Activated naive CD8-positive, alpha-beta T cell treated with anti-CD3 and anti-CD28 coated beads, Interleukin-2, amount 10 ng/mL, durations not matched to agents 7 days and 5 days (primary cell): ENCODE measurements around the gene MRPL55. TPM values are rescaled to one million over a fixed set of nuclear protein-coding genes. Genes with fewer than 3 reads are reported as not detected.

Source experiments
- ATAC-seq: fragments of 150-1000 bp; cut with Tn5 transposase; one replicate; pipeline ENCODE4 v1.10.0; 2021; ENCODE audit warnings: low read depth, moderate library complexity
- POLR2A ChIA-PET: fragments of 350-600 bp; sonication (Branson Sonifier 250); formaldehyde crosslinking; loops from one replicate; lab custom pipeline; 2021; ENCODE audit warnings: antibody characterized with exemption; lab: Charles Lee
- DNase-seq: peaks from one replicate; pipeline ENCODE4 v3.0.0; 2021
- H3K27ac Mint-ChIP-seq: one replicate; pipeline ENCODE4 v1.8.0; 2022; ENCODE audit warnings: mild to moderate bottlenecking, mixed read lengths
- H3K27me3 Mint-ChIP-seq: one replicate; pipeline ENCODE4 v1.8.0; 2022; ENCODE audit warnings: mild to moderate bottlenecking, moderate library complexity, mixed read lengths
- H3K36me3 Mint-ChIP-seq: one replicate; pipeline ENCODE4 v1.8.0; 2021; ENCODE audit warnings: mild to moderate bottlenecking, mixed read lengths
- H3K4me1 Mint-ChIP-seq: one replicate; pipeline ENCODE4 v1.8.0; 2021; ENCODE audit warnings: mixed read lengths
- H3K4me3 Mint-ChIP-seq: one replicate; pipeline ENCODE4 v1.8.0; 2022; ENCODE audit warnings: mild to moderate bottlenecking, moderate library complexity, mixed read lengths
- H3K9me3 Mint-ChIP-seq: one replicate; pipeline ENCODE4 v1.8.0; 2021; ENCODE audit warnings: mixed read lengths
- total RNA-seq, 2 experiments: library from RNA; stranded (reverse); gene quantifications; one replicate each; pipeline ENCODE4 v1.2.3, GENCODE V29; 2021

Gene MRPL55
- total RNA-seq, 2 experiments from 2014 or later = 53.6 to 53.7 TPM

- Mint-ChIP-seq H3K9me3 (no peaks in the 10 kb centered on the region), H3K36me3 (peaks cover 12% of the 10 kb centered on the region), H3K4me1 (peaks cover 12% of the 10 kb centered on the region), H3K27ac (peak overlapping the region; percentile 83), H3K4me3 (peak overlapping the region; percentile 55), H3K27me3 (no peaks in the 10 kb centered on the region)
- DNase-seq (no peak), ATAC-seq (no peak)
- POLR2A ChIA-PET = interaction anchor here (1.2 kb wide), 1 partner anchor 18 kb away, joined by 4 read pairs; the partner anchor contains the start of gene ARF1
Observed at GRCh38 chr1:228100822-228101613, 8.1 kb downstream of the MRPL55 start.

- H3K27me3 Mint-ChIP-seq = no peaks in the 10 kb centered on the region
- POLR2A ChIA-PET = interaction anchor here (1.3 to 1.7 kb wide), 2 partner anchors 17 to 18 kb away, joined by 3 to 12 read pairs; partner anchors contain the start of gene ARF1
- peaks cover 9% of the 10 kb centered on the region for H3K9me3 Mint-ChIP-seq
- ATAC-seq (no peak), DNase-seq (no peak)
- no peak overlapping the region for H3K4me3 Mint-ChIP-seq
- no peak overlapping the region for H3K27ac Mint-ChIP-seq
- peaks cover 14% of the 10 kb centered on the region for H3K4me1 Mint-ChIP-seq
- H3K36me3 Mint-ChIP-seq = peaks cover 29% of the 10 kb centered on the region
Observed at GRCh38 chr1:228099331-228099732, 9.8 kb downstream of the MRPL55 start.

GRCh38 chr1:228098323-228098931 is 10.7 kb downstream of the MRPL55 start:
- POLR2A ChIA-PET = interaction anchor here (1.2 kb wide), 1 partner anchor 16 kb away, joined by 6 read pairs; the partner anchor contains the start of gene ARF1
- DNase-seq (no peak), ATAC-seq (no peak)
- Mint-ChIP-seq H3K36me3 (peaks cover 33% of the 10 kb centered on the region), H3K9me3 (peaks cover 11% of the 10 kb centered on the region), H3K4me3 (no peak overlapping the region), H3K27me3 (no peaks in the 10 kb centered on the region), H3K27ac (no peak overlapping the region), H3K4me1 (peaks cover 10% of the 10 kb centered on the region)

- ATAC-seq (no peak), DNase-seq (no peak)
- peaks cover 10% of the 10 kb centered on the region for H3K4me1 Mint-ChIP-seq
- H3K27me3 Mint-ChIP-seq = no peaks in the 10 kb centered on the region
- H3K27ac Mint-ChIP-seq = no peak overlapping the region
- POLR2A ChIA-PET = interaction anchor here (1.2 kb wide), 1 partner anchor 15 kb away, joined by 6 read pairs; the partner anchor contains the start of gene ARF1
- H3K9me3 Mint-ChIP-seq = peaks cover 12% of the 10 kb centered on the region
- peaks cover 39% of the 10 kb centered on the region for H3K36me3 Mint-ChIP-seq
- no peak overlapping the region for H3K4me3 Mint-ChIP-seq
Observed at GRCh38 chr1:228097333-228098081, 11.6 kb downstream of the MRPL55 start.

- POLR2A ChIA-PET = no interaction called here
- no peak overlapping the region for H3K4me3 Mint-ChIP-seq
- H3K27me3 Mint-ChIP-seq = no peaks in the 10 kb centered on the region
- H3K36me3 Mint-ChIP-seq = peaks cover 47% of the 10 kb centered on the region
- no peak for ATAC-seq
- peaks cover 12% of the 10 kb centered on the region for H3K4me1 Mint-ChIP-seq
- no peak for DNase-seq
- peaks cover 14% of the 10 kb centered on the region for H3K9me3 Mint-ChIP-seq
- H3K27ac Mint-ChIP-seq = no peak overlapping the region
Observed at GRCh38 chr1:228096416-228097332, 12.4 kb downstream of the MRPL55 start.

- Mint-ChIP-seq H3K4me3 (no peak overlapping the region), H3K36me3 (peaks cover 54% of the 10 kb centered on the region), H3K9me3 (peaks cover 17% of the 10 kb centered on the region), H3K27ac (no peak overlapping the region), H3K4me1 (peaks cover 7% of the 10 kb centered on the region), H3K27me3 (no peaks in the 10 kb centered on the region)
- DNase-seq = no peak
- POLR2A ChIA-PET = no interaction called here
- ATAC-seq = no peak
Observed at GRCh38 chr1:228095938-228096337, 13.2 kb downstream of the MRPL55 start.

- H3K4me3 Mint-ChIP-seq = no peak overlapping the region
- no peaks in the 10 kb centered on the region for H3K27me3 Mint-ChIP-seq
- peaks cover 56% of the 10 kb centered on the region for H3K36me3 Mint-ChIP-seq
- H3K9me3 Mint-ChIP-seq = peaks cover 17% of the 10 kb centered on the region
- DNase-seq (no peak), ATAC-seq (no peak)
- POLR2A ChIA-PET = no interaction called here
- no peak overlapping the region for H3K27ac Mint-ChIP-seq
- H3K4me1 Mint-ChIP-seq = peaks cover 14% of the 10 kb centered on the region
Observed at GRCh38 chr1:228095161-228095560, 13.9 kb downstream of the MRPL55 start.

- H3K4me1 Mint-ChIP-seq = peaks cover 17% of the 10 kb centered on the region
- no peak overlapping the region for H3K4me3 Mint-ChIP-seq
- peaks cover 57% of the 10 kb centered on the region for H3K36me3 Mint-ChIP-seq
- H3K27me3 Mint-ChIP-seq = no peaks in the 10 kb centered on the region
- POLR2A ChIA-PET = no interaction called here
- DNase-seq = no peak
- no peak for ATAC-seq
- H3K27ac Mint-ChIP-seq = no peak overlapping the region
- peaks cover 17% of the 10 kb centered on the region for H3K9me3 Mint-ChIP-seq
Observed at GRCh38 chr1:228094432-228095016, 14.6 kb downstream of the MRPL55 start.

- DNase-seq (no peak), ATAC-seq (no peak)
- H3K36me3 Mint-ChIP-seq = peaks cover 53% of the 10 kb centered on the region
- H3K4me3 Mint-ChIP-seq = no peak overlapping the region
- no peaks in the 10 kb centered on the region for H3K27me3 Mint-ChIP-seq
- peaks cover 26% of the 10 kb centered on the region for H3K4me1 Mint-ChIP-seq
- no peak overlapping the region for H3K27ac Mint-ChIP-seq
- POLR2A ChIA-PET = no interaction called here
- peaks cover 17% of the 10 kb centered on the region for H3K9me3 Mint-ChIP-seq
Observed at GRCh38 chr1:228093050-228093906, 15.8 kb downstream of the MRPL55 start.

GRCh38 chr1:228092342-228093049 is 16.6 kb downstream of the MRPL55 start:
- no peak overlapping the region for H3K27ac Mint-ChIP-seq
- ATAC-seq (no peak), DNase-seq (no peak)
- peaks cover 34% of the 10 kb centered on the region for H3K4me1 Mint-ChIP-seq
- no peak overlapping the region for H3K4me3 Mint-ChIP-seq
- no peaks in the 10 kb centered on the region for H3K27me3 Mint-ChIP-seq
- peaks cover 17% of the 10 kb centered on the region for H3K9me3 Mint-ChIP-seq
- POLR2A ChIA-PET = interaction anchor here (1.2 kb wide), 1 partner anchor 394 kb away, joined by 3 read pairs; no protein-coding TSS in a partner anchor
- peaks cover 55% of the 10 kb centered on the region for H3K36me3 Mint-ChIP-seq

GRCh38 chr1:228091084-228091483 is 18.0 kb downstream of the MRPL55 start:
- Mint-ChIP-seq H3K36me3 (peaks cover 53% of the 10 kb centered on the region), H3K4me3 (no peak overlapping the region), H3K9me3 (peaks cover 17% of the 10 kb centered on the region), H3K27me3 (no peaks in the 10 kb centered on the region), H3K27ac (peak overlapping the region; percentile 21), H3K4me1 (peaks cover 42% of the 10 kb centered on the region)
- POLR2A ChIA-PET = interaction anchor here (1.2 to 1.3 kb wide), 2 partner anchors 9 to 395 kb away, joined by 3 to 5 read pairs; partner anchors contain the start of gene ARF1
- ATAC-seq = no peak
- DNase-seq = no peak
